HepG2 (cell line): Measurements from ENCODE around the gene PRKG1. TPM values are rescaled to one million over a fixed set of nuclear protein-coding genes. Genes with fewer than 3 reads are reported as not detected.

Experiments
- ATAC-seq: fragments of 200-7000 bp; cut with Tn5 transposase; 3 replicates; pipeline ENCODE4 v1.9.1; 2020; ENCODE audit warnings: mild to moderate bottlenecking, moderate library complexity
- BruUV-seq: library from RNA; stranded (reverse); fragments of 400-500 nt; replicated peaks from 2 replicates; lab custom pipeline; 2021; lab: Mats Ljungman, UMichigan
- CTCF ChIA-PET: fragments of 300-600 bp; formaldehyde crosslinking; extraction: SDS; loops from one replicate; lab custom pipeline; 2021; ENCODE audit warnings: low total read pairs, inconsistent platforms, low intra/inter-chr PET ratio; lab: Yijun Ruan, JAX
- POLR2A ChIA-PET: fragments of 350-600 bp; sonication (Branson Sonifier 250); formaldehyde crosslinking; loops from one replicate; lab custom pipeline; 2020; ENCODE audit warnings: antibody characterized with exemption, inconsistent platforms; lab: Yijun Ruan, JAX
- DNase-seq: peaks from one replicate; pipeline ENCODE4 v3.0.0-alpha.2; 2015; ENCODE audit warnings: low spot score
- FAIRE-seq: peaks from 3 replicates; lab custom pipeline; 2011; peaks lifted over from hg19 to GRCh38; lab: Jason Lieb, UNC
- H2AFZ ChIP-seq: one replicate; pipeline ENCODE4 v1.6.1; 2011; ENCODE audit warnings: low read length, inconsistent platforms
- H3K27ac ChIP-seq: fragments of 300-600 bp; 3 replicates; pipeline ENCODE4 v1.8.0; 2011; ENCODE audit warnings: mixed run types, mild to moderate bottlenecking, mixed read lengths, low read length, inconsistent platforms; ENCODE audit not compliant: insufficient read depth; ENCODE audit errors: extremely low read length
- H3K27me3 ChIP-seq, 2 experiments: fragments of 200-600 bp in 1 of 2; 2 replicates in 1 of 2; 3 replicates in 1 of 2; pipeline versions ENCODE4 v1.6.0 to v1.8.0; 2011; ENCODE audit warnings: low read length in 2 of 2, mild to moderate bottlenecking in 2 of 2, moderate library complexity in 2 of 2, inconsistent platforms in 1 of 2; ENCODE audit not compliant: insufficient read depth in 2 of 2, control insufficient read depth in 1 of 2
- H3K36me3 ChIP-seq, 2 experiments: fragments of 200-600 bp in 1 of 2; replicated peaks in 1 of 2; 2 replicates in 1 of 2; 3 replicates in 1 of 2; pipeline versions ENCODE4 v1.5.1 to v1.8.0; 2011; ENCODE audit warnings: low read length in 2 of 2, inconsistent platforms in 1 of 2; ENCODE audit not compliant: insufficient read depth in 2 of 2, control insufficient read depth in 1 of 2
- H3K4me1 ChIP-seq: 2 replicates; pipeline ENCODE4 v1.5.1; 2012; ENCODE audit warnings: low read length, inconsistent platforms; ENCODE audit not compliant: insufficient read depth
- H3K4me2 ChIP-seq: 2 replicates; pipeline ENCODE4 v1.6.0; 2011; ENCODE audit warnings: low read depth, low read length, inconsistent platforms
- H3K4me3 ChIP-seq, 3 experiments: fragments of 200-600 bp in 1 of 3; sonication (generic), shearing (Covaris generic) in 1 of 3; replicated peaks in 1 of 3; 2 replicates each; pipeline ENCODE4 v1.5.1; 2011 to 2016; ENCODE audit warnings: low read length in 3 of 3, inconsistent platforms in 2 of 3, low read depth in 2 of 3, mild to moderate bottlenecking in 2 of 3, control low read depth in 1 of 3, mixed read lengths in 1 of 3; ENCODE audit not compliant: insufficient read depth in 1 of 3
- H3K79me2 ChIP-seq: one replicate; pipeline ENCODE4 v1.6.1; 2011; ENCODE audit warnings: low read length, inconsistent platforms; ENCODE audit not compliant: insufficient read depth
- H3K9ac ChIP-seq: 2 replicates; pipeline ENCODE4 v1.6.0; 2011; ENCODE audit warnings: mild to moderate bottlenecking, low read depth, low read length, inconsistent platforms; ENCODE audit not compliant: insufficient read depth
- H3K9me3 ChIP-seq: 2 replicates; pipeline ENCODE4 v1.5.1; 2012; ENCODE audit warnings: mild to moderate bottlenecking, low read length
- H4K20me1 ChIP-seq: 2 replicates; pipeline ENCODE4 v1.6.0; 2011; ENCODE audit warnings: inconsistent platforms, mild to moderate bottlenecking, low read length, moderate library complexity; ENCODE audit not compliant: insufficient read depth
- CERS6 ChIP-seq: sonication (generic); formaldehyde crosslinking; IDR thresholded peaks from 2 replicates; pipeline ENCODE4 v1.5.0; 2020; ENCODE audit warnings: missing genetic modification reagents
- GTF2F1 ChIP-seq: fragments of 150-350 bp; IDR thresholded peaks from 2 replicates; pipeline ENCODE4 v1.6.1; 2014; ENCODE audit warnings: low read length
- IRF9 ChIP-seq: sonication (generic); formaldehyde crosslinking; IDR thresholded peaks from 2 replicates; pipeline ENCODE4 v1.8.0; 2022; ENCODE audit warnings: missing genetic modification reagents, mild to moderate bottlenecking, borderline replicate concordance
- KLF13 ChIP-seq: sonication (generic); formaldehyde crosslinking; IDR thresholded peaks from 2 replicates; pipeline ENCODE4 v1.4.0; 2020; ENCODE audit warnings: mild to moderate bottlenecking, missing genetic modification reagents
- PITX1 ChIP-seq: sonication (generic); formaldehyde crosslinking; IDR thresholded peaks from 2 replicates; pipeline ENCODE4 v1.5.1; 2020; ENCODE audit warnings: mild to moderate bottlenecking, missing genetic modification reagents
- RARA ChIP-seq: IDR thresholded peaks from 2 replicates; pipeline ENCODE4 v1.6.1; 2016; ENCODE audit warnings: missing genetic modification reagents, missing compliant biosample characterization
- RNF219 ChIP-seq: sonication (generic); formaldehyde crosslinking; IDR thresholded peaks from 2 replicates; pipeline ENCODE4 v1.5.0; 2020; ENCODE audit warnings: mild to moderate bottlenecking, missing genetic modification reagents
- SMAD9 ChIP-seq: sonication (generic); formaldehyde crosslinking; IDR thresholded peaks from 2 replicates; pipeline ENCODE4 v1.5.1; 2020; ENCODE audit warnings: mild to moderate bottlenecking, missing genetic modification reagents
- U2AF1 ChIP-seq: fragments of 200-400 bp; formaldehyde crosslinking; optimal IDR thresholded peaks from 2 replicates; pipeline ENCODE3; 2017; ENCODE audit warnings: mild to moderate bottlenecking, low read depth, low read length
- YEATS2 ChIP-seq: sonication (generic); formaldehyde crosslinking; IDR thresholded peaks from 2 replicates; pipeline ENCODE4 v1.4.0; 2020; ENCODE audit warnings: missing genetic modification reagents, borderline replicate concordance
- ZNF383 ChIP-seq: sonication (generic); formaldehyde crosslinking; IDR thresholded peaks from 2 replicates; pipeline ENCODE4 v1.4.0; 2020; ENCODE audit warnings: missing genetic modification reagents, mild to moderate bottlenecking, borderline replicate concordance
- ZNF513 ChIP-seq: sonication (generic); formaldehyde crosslinking; conservative IDR thresholded peaks from 2 replicates; pipeline ENCODE4 v1.5.0; 2020; ENCODE audit warnings: missing genetic modification reagents
- ZNF547 ChIP-seq: sonication (generic); formaldehyde crosslinking; IDR thresholded peaks from 2 replicates; pipeline ENCODE4 v1.5.1; 2020; ENCODE audit warnings: mild to moderate bottlenecking, missing genetic modification reagents
- ZNF780A ChIP-seq: sonication (generic); formaldehyde crosslinking; IDR thresholded peaks from 2 replicates; pipeline ENCODE4 v1.8.0; 2022; ENCODE audit warnings: mild to moderate bottlenecking, missing genetic modification reagents, moderate library complexity
- ZNF792 ChIP-seq: IDR thresholded peaks from 2 replicates; pipeline ENCODE4 v1.6.1; 2016
- ZSCAN9 ChIP-seq: IDR thresholded peaks from 2 replicates; pipeline ENCODE4 v1.6.1; 2016; ENCODE audit warnings: borderline replicate concordance
- WGBS: methylation state at CpG from one replicate; pipeline ENCODE4 v1.1.6; 2017; ENCODE audit warnings: low lambda C conversion rate; 5-methylcytosine and 5-hydroxymethylcytosine counted together
- in situ Hi-C: cut with HindIII; loops from 2 replicates; pipeline ENCODE4 v1.10.0; 2017; ENCODE audit warnings: low pct_unique_long_range_greater_than_20kb; ENCODE audit not compliant: extremely low pct_ligation_motif_present
- intact Hi-C: fragments of 100-400 bp; cut with micrococcal nuclease; formaldehyde crosslinking; loops from one replicate; pipeline ENCODE4 v1.10.0; 2022; ENCODE audit not compliant: unreplicated experiment
- polyA plus RNA-seq, 8 experiments: library from polyadenylated mRNA; depleted of rRNA in 3 of 8; stranded (reverse) in 7 of 8; unstranded in 1 of 8; fragments of >200 nt; fragmentation: Illumina TruSeq in 4 of 8; extraction: Trizol in 4 of 8; gene quantifications; 2 replicates each; pipeline versions ENCODE4 v1.2.1 to v1.2.3, GENCODE V29; 2011 to 2016; ENCODE audit warnings: low read depth in 4 of 8, missing spikeins in 1 of 8, mixed read lengths in 1 of 8; ENCODE audit not compliant: insufficient read depth in 1 of 8
- total RNA-seq, 5 experiments: library from RNA; depleted of rRNA; stranded (reverse); fragments of >200 nt; fragmentation: Illumina TruSeq; extraction: Trizol; gene quantifications; 2 replicates each; pipeline ENCODE4 v1.2.3, GENCODE V29; 2016; ENCODE audit warnings: low read depth in 1 of 5

The PRKG1 gene
- total and polyA plus RNA-seq, 2 of the 13 experiments (the other 11 are each of a cell fraction or from before 2014, with no cell fraction given), result 0.01 TPM; not detected in 1

- TF ChIP-seq YEATS2 (no peak), ZSCAN9 (CRISPR knock-in tag) (no peak), SMAD9 (no peak)
These were observed 1111.0 kb downstream of the PRKG1 start (continued) for GRCh38 chr10:52185256-52185655.

- Histone ChIP-seq H3K36me3 (no peaks in the 10 kb centered on the region), H3K79me2 (no peaks in the 10 kb centered on the region), H3K4me2 (no peak overlapping the region), H3K9me3 (no peaks in the 10 kb centered on the region), H3K4me3 (no peak overlapping the region), H3K27ac (no peak overlapping the region), H3K27me3 (no peaks in the 10 kb centered on the region), H3K4me1 (no peaks in the 10 kb centered on the region), H3K9ac (no peak overlapping the region), H2AFZ (no peak overlapping the region), H4K20me1 (no peaks in the 10 kb centered on the region)
- no TSS peak for BruUV-seq
- FAIRE-seq (no peak), ATAC-seq (no peak), DNase-seq (no peak)
- intact Hi-C loops, result no loop called here
- ChIA-PET CTCF (no interaction called here), POLR2A (no interaction called here)
- no peak for TF ChIP-seq ZNF792 (CRISPR knock-in tag)
- TF ChIP-seq ZNF513 (CRISPR knock-in tag), result no peak
- TF ChIP-seq KLF13 (CRISPR knock-in tag), result no peak
- no peak for TF ChIP-seq CERS6 (CRISPR knock-in tag)
- no peak for TF ChIP-seq ZNF383 (CRISPR knock-in tag)
- no peak for TF ChIP-seq ZNF547 (CRISPR knock-in tag)
- no peak for TF ChIP-seq GTF2F1
- no peak for TF ChIP-seq IRF9 (CRISPR knock-in tag)
- TF ChIP-seq U2AF1, result no peak
- no peak for TF ChIP-seq ZNF780A (CRISPR knock-in tag)
- no peak for TF ChIP-seq RARA
- no peak for TF ChIP-seq PITX1 (CRISPR knock-in tag)
- TF ChIP-seq RNF219 (CRISPR knock-in tag), result no peak
- in situ Hi-C loops, result no loop called here
- under 1% methylated on average over 3 of the region's 3 CpGs for WGBS
These were observed 1113.4 kb downstream of the PRKG1 start for GRCh38 chr10:52187521-52188258.
